Subcutaneous adipose tissue (tissue), 4 donors: ENCODE data around the gene LMNTD2. TPM values are rescaled to one million over a fixed set of nuclear protein-coding genes. Genes with fewer than 3 reads are reported as not detected.

Experiments used
- total RNA-seq, 4 donors: library from RNA; depleted of rRNA; stranded (reverse); fragments of >200 nt; gene quantifications; one replicate each; pipeline ENCODE4 v1.1.0, GENCODE V29; 2016
- TF ChIP-seq, protein P1 (sequence below): fragments of 450-650 bp; IDR thresholded peaks from one replicate; pipeline ENCODE4 v1.5.1; 2016; ENCODE audit warnings: low read depth, mild to moderate bottlenecking, control low read depth, antibody characterized with exemption, moderate library complexity

Gene LMNTD2
- total RNA-seq, 4 donors from 2014 or later = 0.65 to 2.4 (median 1.0) TPM

GRCh38 chr11:593347-593746 is 32.8 kb upstream of the LMNTD2 start:
- TF ChIP-seq, protein P1, sequence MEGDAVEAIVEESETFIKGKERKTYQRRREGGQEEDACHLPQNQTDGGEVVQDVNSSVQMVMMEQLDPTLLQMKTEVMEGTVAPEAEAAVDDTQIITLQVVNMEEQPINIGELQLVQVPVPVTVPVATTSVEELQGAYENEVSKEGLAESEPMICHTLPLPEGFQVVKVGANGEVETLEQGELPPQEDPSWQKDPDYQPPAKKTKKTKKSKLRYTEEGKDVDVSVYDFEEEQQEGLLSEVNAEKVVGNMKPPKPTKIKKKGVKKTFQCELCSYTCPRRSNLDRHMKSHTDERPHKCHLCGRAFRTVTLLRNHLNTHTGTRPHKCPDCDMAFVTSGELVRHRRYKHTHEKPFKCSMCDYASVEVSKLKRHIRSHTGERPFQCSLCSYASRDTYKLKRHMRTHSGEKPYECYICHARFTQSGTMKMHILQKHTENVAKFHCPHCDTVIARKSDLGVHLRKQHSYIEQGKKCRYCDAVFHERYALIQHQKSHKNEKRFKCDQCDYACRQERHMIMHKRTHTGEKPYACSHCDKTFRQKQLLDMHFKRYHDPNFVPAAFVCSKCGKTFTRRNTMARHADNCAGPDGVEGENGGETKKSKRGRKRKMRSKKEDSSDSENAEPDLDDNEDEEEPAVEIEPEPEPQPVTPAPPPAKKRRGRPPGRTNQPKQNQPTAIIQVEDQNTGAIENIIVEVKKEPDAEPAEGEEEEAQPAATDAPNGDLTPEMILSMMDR = no peak

DNA sequence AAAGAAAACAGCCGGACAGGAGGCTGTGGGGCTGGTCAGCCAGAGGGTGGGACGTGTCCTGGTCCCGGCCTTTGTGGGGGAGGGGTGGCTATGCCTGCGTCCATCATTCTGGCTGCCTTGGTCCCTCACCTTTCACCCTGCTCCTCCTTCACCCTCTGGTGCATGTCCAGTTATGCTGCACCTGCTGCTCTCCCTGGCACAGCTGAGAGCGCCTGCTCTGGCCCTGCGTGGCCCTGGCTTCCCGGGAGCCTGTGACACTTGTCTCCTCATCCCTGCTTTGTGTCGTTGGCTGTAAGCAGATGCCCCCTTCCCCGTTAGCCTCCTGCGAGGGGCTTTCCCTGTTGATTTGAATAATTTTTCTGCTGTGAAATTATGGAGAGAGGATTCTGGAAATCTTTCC is 32.4 kb upstream of the LMNTD2 start:
- TF ChIP-seq, protein P1 = no peak

DNA sequence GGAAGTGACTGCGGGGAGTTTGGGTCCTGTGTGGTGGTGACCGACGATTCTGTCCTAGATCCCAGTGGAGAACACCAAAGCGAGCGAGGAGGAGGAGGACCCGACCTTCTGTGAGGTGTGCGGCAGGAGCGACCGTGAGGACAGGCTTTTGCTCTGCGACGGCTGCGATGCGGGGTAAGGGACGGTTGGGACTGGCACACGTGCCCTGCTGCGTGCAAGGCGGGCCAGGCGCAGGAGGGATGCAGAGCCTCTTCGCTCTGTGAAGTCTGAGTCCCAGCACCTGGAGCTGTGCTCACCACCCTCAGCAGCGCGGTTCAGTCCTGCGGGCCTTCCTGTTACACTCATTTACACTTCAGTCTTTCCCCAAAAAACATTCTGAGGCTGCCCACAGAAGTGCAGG is 32.0 kb upstream of the LMNTD2 start:
- TF ChIP-seq, protein P1 = no peak

DNA sequence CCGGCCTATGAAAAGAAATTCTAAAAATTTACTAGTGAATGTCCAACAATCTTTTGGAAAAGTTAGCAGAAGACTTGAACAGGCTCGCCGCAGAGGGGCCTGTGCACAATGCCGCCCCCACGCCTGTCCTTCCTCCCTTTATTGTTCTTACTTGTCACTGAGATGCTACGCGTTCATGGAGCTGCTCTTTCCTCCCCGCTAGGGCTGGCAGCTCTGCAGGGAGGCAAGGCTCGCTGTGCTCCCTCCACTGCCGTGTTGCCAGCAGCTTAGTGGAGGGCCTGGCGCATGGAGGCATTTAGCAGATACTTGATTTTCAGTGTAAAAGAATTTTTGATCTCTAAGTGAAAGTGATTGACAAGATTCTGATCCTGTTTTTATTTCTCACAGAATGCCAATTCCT is 30.5 kb upstream of the LMNTD2 start:
- TF ChIP-seq, protein P1 = no peak

DNA sequence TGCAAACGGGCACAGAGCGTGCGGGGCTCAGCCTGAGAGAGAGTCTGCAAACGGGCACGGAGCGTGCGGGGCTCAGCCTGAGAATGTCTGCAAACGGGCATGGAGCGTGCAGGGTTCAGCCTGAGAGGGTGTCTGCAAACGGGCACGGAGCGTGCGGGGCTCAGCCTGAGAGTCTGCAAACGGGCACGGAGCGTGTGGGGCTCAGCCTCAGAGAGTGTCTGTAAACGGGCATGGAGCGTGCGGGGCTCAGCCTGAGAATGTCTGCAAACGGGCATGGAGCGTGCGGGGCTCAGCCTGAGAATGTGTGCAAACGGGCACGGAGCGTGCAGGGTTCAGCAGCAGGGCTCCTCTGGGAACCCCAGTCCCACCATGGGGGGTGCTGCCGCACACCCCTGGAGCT is 29.3 kb upstream of the LMNTD2 start:
- TF ChIP-seq, protein P1 = no peak

- TF ChIP-seq, protein P1 = no peak
Measured at GRCh38 chr11:587978-588380, 27.4 kb upstream of the LMNTD2 start.

DNA sequence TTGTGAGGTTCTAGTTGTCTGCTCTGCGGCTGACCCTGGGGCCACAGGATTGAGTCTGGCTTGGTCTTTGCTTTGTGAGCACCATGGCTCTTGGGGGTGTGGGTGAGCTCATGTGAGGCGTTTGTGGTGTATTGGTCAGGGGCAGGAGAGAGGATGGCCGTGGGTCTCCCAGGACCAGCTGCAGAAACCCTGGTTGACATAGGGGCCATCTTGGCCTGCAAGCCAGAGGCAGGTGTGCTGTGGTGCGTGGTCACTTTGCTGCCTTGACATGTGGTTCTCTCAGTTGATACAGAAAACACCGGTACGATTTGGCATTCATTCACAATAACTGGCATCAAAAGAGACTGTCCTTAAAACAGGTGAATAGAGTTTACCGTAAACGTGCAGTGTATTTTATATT is 27.0 kb upstream of the LMNTD2 start:
- TF ChIP-seq, protein P1 = no peak
